Esophagus squamous epithelium (tissue), 5 donors: ENCODE data around the gene UBE2H. TPM values are rescaled to one million over a fixed set of nuclear protein-coding genes. Genes with fewer than 3 reads are reported as not detected.
"Not testable (repeated sequence)": the region's sequence is repeated elsewhere in the genome, so short reads cannot be mapped to it uniquely, and the experiment has no call there.

Source experiments
- DNase-seq: peaks from one replicate; lab custom pipeline; 2025; lab: John Stamatoyannopoulos, UW
- H3K27ac ChIP-seq, 4 donors: fragments of 200-600 bp; sonication (generic); one replicate each; pipeline ENCODE4 v1.5.1; 2016 to 2019; ENCODE audit warnings: mild to moderate bottlenecking in 1 of 4
- H3K27me3 ChIP-seq, 4 donors: fragments of 200-600 bp; sonication (generic); 1 replicate in 3 of 4; 2 replicates in 1 of 4; pipeline versions ENCODE4 v1.5.1 to v1.6.0; 2017 to 2021; ENCODE audit warnings: antibody characterized with exemption in 1 of 4
- H3K36me3 ChIP-seq, 3 donors: fragments of 200-600 bp; sonication (generic); one replicate each; pipeline ENCODE4 v1.5.1; 2016 to 2019
- H3K4me1 ChIP-seq, 3 donors: fragments of 200-600 bp; sonication (generic); one replicate each; pipeline ENCODE4 v1.5.1; 2017 to 2019
- H3K4me3 ChIP-seq, 4 donors: fragments of 200-600 bp; sonication (generic); 1 replicate in 3 of 4; 2 replicates in 1 of 4; pipeline ENCODE4 v1.5.1; 2016 to 2019; ENCODE audit warnings: mild to moderate bottlenecking in 2 of 4, moderate library complexity in 1 of 4
- H3K9me3 ChIP-seq, 3 donors: fragments of 200-600 bp; sonication (generic); one replicate each; pipeline ENCODE4 v1.5.1; 2016 to 2019
- CTCF ChIP-seq, 6 experiments: fragments of 450-650 bp in 4 of 6; fragments of 200-600 bp in 2 of 6; sonication (generic) in 2 of 6; IDR thresholded peaks; one replicate each; pipeline ENCODE4 v1.5.1; 2016 to 2019; ENCODE audit warnings: antibody characterized with exemption in 6 of 6, mild to moderate bottlenecking in 4 of 6, moderate library complexity in 4 of 6
- POLR2A ChIP-seq, 4 donors: fragments of 450-650 bp; IDR thresholded peaks; one replicate each; pipeline ENCODE4 v1.6.1; 2017; ENCODE audit warnings: antibody characterized with exemption in 4 of 4, mild to moderate bottlenecking in 4 of 4, moderate library complexity in 3 of 4
- WGBS, 2 donors: methylation state at CpG; one replicate each; pipeline ENCODE4 v1.1.5; 2018; 5-methylcytosine and 5-hydroxymethylcytosine counted together
- intact Hi-C: fragments of 100-400 bp; cut with DNase I; formaldehyde crosslinking; loops from one replicate; pipeline ENCODE4 v1.15.0; 2022
- total RNA-seq, 4 donors: library from RNA; depleted of rRNA; stranded (reverse); fragments of >200 nt; gene quantifications; one replicate each; pipeline ENCODE4 v1.1.0, GENCODE V29; 2016
- donor health status: DM: yes; HTN: yes; CAD: no.

UBE2H gene
- total RNA-seq, 4 donors from 2014 or later, result 60.1 to 113 (median 88.7) TPM

- Histone ChIP-seq H3K9me3 (no peaks in the 10 kb centered on the region), H3K27me3 (no peaks in the 10 kb centered on the region), H3K4me1 (peaks cover 12 to 57% (median 17%) of the 10 kb centered on the region in 3 donors), H3K27ac (no peak overlapping the region), H3K4me3 (no peak overlapping the region), H3K36me3 (peaks cover 0 to 14% (median 0%) of the 10 kb centered on the region in 3 donors)
- intact Hi-C loops, result loop anchor here (5.0 to 10.0 kb wide), 2 partner anchors 163 to 185 kb away; no protein-coding TSS in a partner anchor
- WGBS, 2 donors, result 68 to 80% methylated on average over 7 to 9 of the region's 9 CpGs
- TF ChIP-seq CTCF (IDR thresholded peaks at IDR 0.05) (no peak), POLR2A (IDR thresholded peaks at IDR 0.05) (no peak)
- no peak for DNase-seq
These were observed 125.2 kb downstream of the UBE2H start for GRCh38 chr7:129827467-129827990.

GRCh38 chr7:129826895-129827294 lies 125.9 kb downstream of the UBE2H start:
- H3K27me3 ChIP-seq, H3K27ac ChIP-seq, H3K9me3 ChIP-seq, H3K36me3 ChIP-seq, H3K4me3 ChIP-seq, DNase-seq: not testable (repeated sequence)
- intact Hi-C loops, result loop anchor here (5.0 to 10.0 kb wide), 2 partner anchors 162 to 185 kb away; no protein-coding TSS in a partner anchor
- 71 to 72% methylated on average over 10 of the region's 10 CpGs for WGBS, 2 donors
- peaks cover 12 to 52% (median 17%) of the 10 kb centered on the region in 3 donors for H3K4me1 ChIP-seq

GRCh38 chr7:129825209-129825970 lies 127.4 kb downstream of the UBE2H start:
- Histone ChIP-seq H3K36me3 (no peaks in the 10 kb centered on the region), H3K9me3 (no peaks in the 10 kb centered on the region), H3K27ac (peak overlapping the region; percentile 76 to 85 (median 82))

GRCh38 chr7:129824291-129825208 lies 128.2 kb downstream of the UBE2H start:
- DNase-seq, result no peak

More at GRCh38 chr7:129825209-129825970, 127.4 kb downstream of the UBE2H start:
- Histone ChIP-seq H3K4me3 (peak overlapping the region; percentile 58 to 77 (median 60)), H3K4me1 (peaks cover 8 to 37% (median 11%) of the 10 kb centered on the region in 3 donors), H3K27me3 (no peaks in the 10 kb centered on the region)
- WGBS, 2 donors, result 0 to 1% methylated on average over 7 to 15 of the region's 52 CpGs
- intact Hi-C loops, result loop anchor here (5.0 to 10.0 kb wide), 2 partner anchors 161 to 187 kb away; no protein-coding TSS in a partner anchor
- DNase-seq, result peak; percentile 37
- TF ChIP-seq CTCF (IDR thresholded peaks at IDR 0.05), result peak; percentile 56 to 100 (median 65)
- no peak for TF ChIP-seq POLR2A (IDR thresholded peaks at IDR 0.05)

GRCh38 chr7:129823143-129823542 lies 129.6 kb downstream of the UBE2H start:
- H3K4me3 ChIP-seq, DNase-seq, H3K27ac ChIP-seq, H3K27me3 ChIP-seq, H3K9me3 ChIP-seq, H3K36me3 ChIP-seq: not testable (repeated sequence)
- peaks cover 4 to 24% (median 4%) of the 10 kb centered on the region in 3 donors for H3K4me1 ChIP-seq
- 95 to 98% methylated on average over 5 of the region's 5 CpGs for WGBS, 2 donors
- intact Hi-C loops, result loop anchor here (10.0 kb wide), 1 partner anchor 158 kb away; no protein-coding TSS in a partner anchor

More at GRCh38 chr7:129824291-129825208, 128.2 kb downstream of the UBE2H start:
- Histone ChIP-seq H3K36me3 (no peaks in the 10 kb centered on the region), H3K27ac (peak overlapping the region; percentile 76 to 85 (median 82)), H3K4me1 (peaks cover 4 to 29% (median 4%) of the 10 kb centered on the region in 3 donors), H3K9me3 (no peaks in the 10 kb centered on the region), H3K4me3 (peak overlapping the region; percentile 58 to 77 (median 60)), H3K27me3 (no peaks in the 10 kb centered on the region)
- TF ChIP-seq POLR2A (IDR thresholded peaks at IDR 0.05) (no peak), CTCF (IDR thresholded peaks at IDR 0.05) (peak in 3 of 6 experiments; percentile 6 to 28 (median 14))
- intact Hi-C loops, result loop anchor here (5.0 to 10.0 kb wide), 2 partner anchors 160 to 188 kb away; no protein-coding TSS in a partner anchor
- whole genome bisulfite sequencing, 2 donors, result 35 to 42% methylated on average over 17 to 20 of the region's 28 CpGs
